ENCODE results near the gene CABLES2.

The CABLES2 gene

DNA sequence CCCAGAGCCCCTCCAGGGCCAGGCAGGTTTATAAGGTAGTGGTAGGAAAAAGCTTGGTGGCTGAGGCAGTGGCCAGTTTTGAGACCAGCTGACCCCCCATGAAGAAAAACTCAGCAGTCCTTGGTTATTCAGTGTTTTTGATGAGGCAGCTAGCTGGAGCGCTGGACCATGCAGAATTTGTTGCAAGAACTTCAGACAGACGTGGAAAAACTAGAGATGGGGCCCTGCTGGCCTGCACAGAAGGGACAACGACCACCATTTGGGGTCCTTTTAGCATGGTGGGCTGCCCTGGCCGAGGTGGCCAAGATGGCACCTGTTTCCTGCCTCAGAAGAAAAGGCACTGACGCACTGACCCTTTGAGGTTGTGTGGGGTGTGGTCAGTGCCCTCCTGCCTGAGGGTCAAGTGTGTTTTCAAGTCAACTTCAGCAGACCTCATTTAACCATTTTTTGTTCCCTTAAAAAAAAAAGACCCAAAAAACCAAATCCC lies 17.4 kb downstream of the CABLES2 start:
- Histone ChIP-seq H3K4me1 (ENCODE audit: insufficient read depth, low read length, poor library complexity, severe bottlenecking) (peaks cover 26% of the 10 kb centered on the region), H3K27me3 (ENCODE audit: insufficient read depth, low read length, poor library complexity, severe bottlenecking) (peaks cover 5% of the 10 kb centered on the region), H3K79me2 (ENCODE audit: insufficient read depth, low read length) (peaks cover 60% of the 10 kb centered on the region), H4K20me1 (ENCODE audit: insufficient read depth, low read length, poor library complexity, severe bottlenecking) (peaks cover 40% of the 10 kb centered on the region), H2AFZ (ENCODE audit: low read length) (no peak overlapping the region), H3F3A (ENCODE audit: low read depth) (no peaks in the 10 kb centered on the region; the same call in 1 of the 2 replicates), H3K9me2 (replicated peaks; ENCODE audit: low read depth, low read length) (no peaks in the 10 kb centered on the region), H3K9ac (ENCODE audit: low read depth, low read length, poor library complexity, severe bottlenecking) (peak overlapping the region; percentile 98), H3K36me3 (ENCODE audit: insufficient read depth, low read length) (peaks cover 25% of the 10 kb centered on the region; the same call in 1 of the 2 replicates), H3K4me2 (ENCODE audit: low read depth, low read length, poor library complexity, severe bottlenecking) (peak overlapping the region; percentile 88), H3K4me3 (ENCODE audit: low read length, poor library complexity, severe bottlenecking) (no peak overlapping the region), H3K9me3 (ENCODE audit: insufficient read depth, low read depth, low read length) (no peaks in the 10 kb centered on the region)
- TF ChIP-seq EZH2phosphoT487 (IDR thresholded peaks at IDR 0.05; ENCODE audit: borderline replicate concordance): no peak
- TF ChIP-seq, protein P1, sequence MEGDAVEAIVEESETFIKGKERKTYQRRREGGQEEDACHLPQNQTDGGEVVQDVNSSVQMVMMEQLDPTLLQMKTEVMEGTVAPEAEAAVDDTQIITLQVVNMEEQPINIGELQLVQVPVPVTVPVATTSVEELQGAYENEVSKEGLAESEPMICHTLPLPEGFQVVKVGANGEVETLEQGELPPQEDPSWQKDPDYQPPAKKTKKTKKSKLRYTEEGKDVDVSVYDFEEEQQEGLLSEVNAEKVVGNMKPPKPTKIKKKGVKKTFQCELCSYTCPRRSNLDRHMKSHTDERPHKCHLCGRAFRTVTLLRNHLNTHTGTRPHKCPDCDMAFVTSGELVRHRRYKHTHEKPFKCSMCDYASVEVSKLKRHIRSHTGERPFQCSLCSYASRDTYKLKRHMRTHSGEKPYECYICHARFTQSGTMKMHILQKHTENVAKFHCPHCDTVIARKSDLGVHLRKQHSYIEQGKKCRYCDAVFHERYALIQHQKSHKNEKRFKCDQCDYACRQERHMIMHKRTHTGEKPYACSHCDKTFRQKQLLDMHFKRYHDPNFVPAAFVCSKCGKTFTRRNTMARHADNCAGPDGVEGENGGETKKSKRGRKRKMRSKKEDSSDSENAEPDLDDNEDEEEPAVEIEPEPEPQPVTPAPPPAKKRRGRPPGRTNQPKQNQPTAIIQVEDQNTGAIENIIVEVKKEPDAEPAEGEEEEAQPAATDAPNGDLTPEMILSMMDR (conservative IDR thresholded peaks at IDR 0.05; ENCODE audit: low read length): no peak

DNA sequence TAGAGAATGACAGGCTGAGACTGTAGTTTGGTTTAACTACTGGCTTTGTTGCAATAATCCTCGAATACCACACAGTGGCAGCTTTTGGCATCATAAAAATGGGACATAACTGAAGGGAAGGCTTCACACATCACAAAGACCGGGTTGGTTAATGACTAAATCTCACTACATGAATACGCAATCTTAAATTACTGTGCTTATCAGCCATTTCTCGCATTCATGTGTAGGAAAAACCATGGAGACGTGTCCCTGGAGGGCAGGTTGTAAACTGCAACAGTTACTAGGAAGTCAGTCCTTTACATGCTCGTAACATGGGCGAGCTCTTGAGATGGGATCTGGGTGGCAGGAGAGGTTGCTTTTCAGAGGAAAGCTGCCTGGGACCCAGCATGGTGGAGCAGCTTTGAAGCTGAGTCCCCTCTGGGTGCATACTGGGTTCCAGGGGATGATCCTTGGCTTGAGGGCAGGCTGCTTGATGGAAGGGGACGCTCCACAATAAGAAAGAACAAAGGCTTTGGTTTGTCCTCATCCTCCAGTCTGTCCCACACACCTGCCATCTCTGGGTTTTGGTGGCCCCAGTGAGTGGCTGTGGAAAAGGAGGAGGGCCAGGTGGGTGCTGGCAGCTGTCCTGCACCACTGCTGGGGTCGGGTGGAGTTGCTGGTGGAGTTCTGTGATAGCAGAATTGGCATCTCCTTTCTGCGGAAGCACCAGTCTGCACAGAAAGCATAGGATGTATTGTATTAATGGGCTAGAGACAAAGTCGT lies 18.1 kb downstream of the CABLES2 start:
- H3K27me3 ChIP-seq (ENCODE audit: insufficient read depth, low read length, poor library complexity, severe bottlenecking): peaks cover 5% of the 10 kb centered on the region
- peak overlapping the region; percentile 88 for H3K4me2 ChIP-seq (ENCODE audit: low read depth, low read length, poor library complexity, severe bottlenecking)
- no peak overlapping the region for H2AFZ ChIP-seq (ENCODE audit: low read length)
- peaks cover 65% of the 10 kb centered on the region for H3K79me2 ChIP-seq (ENCODE audit: insufficient read depth, low read length)
- peak overlapping the region; percentile 98 for H3K4me3 ChIP-seq (ENCODE audit: low read length, poor library complexity, severe bottlenecking)
- H3K36me3 ChIP-seq (ENCODE audit: insufficient read depth, low read length): peaks cover 21% of the 10 kb centered on the region; the same call in 1 of the 2 replicates
- peaks cover 26% of the 10 kb centered on the region for H3K4me1 ChIP-seq (ENCODE audit: insufficient read depth, low read length, poor library complexity, severe bottlenecking)
- TF ChIP-seq, protein P1 (conservative IDR thresholded peaks at IDR 0.05; ENCODE audit: low read length): 0 out of 2 replicates have a peak, but pooled peaks have one; percentile 14
- TF ChIP-seq EZH2phosphoT487 (IDR thresholded peaks at IDR 0.05; ENCODE audit: borderline replicate concordance): no peak
- no peaks in the 10 kb centered on the region for H3K9me3 ChIP-seq (ENCODE audit: insufficient read depth, low read depth, low read length)
- peak overlapping the region; percentile 98 for H3K9ac ChIP-seq (ENCODE audit: low read depth, low read length, poor library complexity, severe bottlenecking)
- peaks cover 40% of the 10 kb centered on the region for H4K20me1 ChIP-seq (ENCODE audit: insufficient read depth, low read length, poor library complexity, severe bottlenecking)
- H3F3A ChIP-seq (ENCODE audit: low read depth): no peaks in the 10 kb centered on the region; the same call in 1 of the 2 replicates
- no peaks in the 10 kb centered on the region for H3K9me2 ChIP-seq (replicated peaks; ENCODE audit: low read depth, low read length)

DNA sequence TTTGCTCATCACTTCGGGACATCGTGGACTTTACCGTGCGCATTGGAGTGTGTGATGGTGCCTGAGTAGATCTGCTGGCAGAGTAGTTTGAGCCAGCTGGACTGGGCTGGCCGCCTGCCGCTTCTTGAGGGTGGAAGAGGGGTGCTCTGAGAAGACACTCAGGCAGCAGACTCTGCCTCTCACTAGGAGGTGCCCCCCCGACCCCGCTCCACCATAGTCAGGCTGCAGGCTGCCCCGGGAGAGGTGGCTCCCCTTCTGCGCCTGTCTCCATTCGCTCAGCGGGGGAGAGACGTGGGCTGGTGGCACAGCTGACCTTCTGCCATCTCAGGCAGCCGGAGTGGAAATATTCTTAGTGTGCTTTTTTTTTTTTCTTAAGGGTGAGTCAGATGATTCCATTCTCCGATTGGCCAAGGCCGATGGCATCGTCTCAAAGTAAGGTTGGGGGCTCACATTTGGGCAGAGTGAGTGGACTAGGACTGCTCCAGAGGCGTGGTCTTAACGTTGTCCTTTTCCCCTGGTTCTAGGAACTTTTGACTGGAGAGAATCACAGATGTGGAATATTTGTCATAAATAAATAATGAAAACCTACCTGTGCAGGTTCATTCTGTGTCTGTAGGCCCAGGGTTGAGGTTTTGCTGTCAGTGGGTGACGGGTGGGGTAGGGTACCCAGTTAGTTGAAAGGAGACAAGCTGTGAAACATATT lies 19.0 kb downstream of the CABLES2 start:
- TF ChIP-seq, protein P1 (conservative IDR thresholded peaks at IDR 0.05; ENCODE audit: low read length): no peak
- no peak for TF ChIP-seq EZH2phosphoT487 (IDR thresholded peaks at IDR 0.05; ENCODE audit: borderline replicate concordance)
- Histone ChIP-seq H3F3A (ENCODE audit: low read depth) (no peaks in the 10 kb centered on the region; the same call in 1 of the 2 replicates), H3K9ac (ENCODE audit: low read depth, low read length, poor library complexity, severe bottlenecking) (peak overlapping the region; percentile 98), H3K27me3 (ENCODE audit: insufficient read depth, low read length, poor library complexity, severe bottlenecking) (peaks cover 5% of the 10 kb centered on the region), H3K4me3 (ENCODE audit: low read length, poor library complexity, severe bottlenecking) (peak overlapping the region; percentile 98), H2AFZ (ENCODE audit: low read length) (no peak overlapping the region), H3K4me1 (ENCODE audit: insufficient read depth, low read length, poor library complexity, severe bottlenecking) (peaks cover 26% of the 10 kb centered on the region), H3K79me2 (ENCODE audit: insufficient read depth, low read length) (peaks cover 65% of the 10 kb centered on the region), H3K36me3 (ENCODE audit: insufficient read depth, low read length) (peaks cover 21% of the 10 kb centered on the region; the same call in 1 of the 2 replicates), H3K9me2 (replicated peaks; ENCODE audit: low read depth, low read length) (no peaks in the 10 kb centered on the region), H3K4me2 (ENCODE audit: low read depth, low read length, poor library complexity, severe bottlenecking) (peak overlapping the region; percentile 88), H3K9me3 (ENCODE audit: insufficient read depth, low read depth, low read length) (no peaks in the 10 kb centered on the region), H4K20me1 (ENCODE audit: insufficient read depth, low read length, poor library complexity, severe bottlenecking) (peaks cover 40% of the 10 kb centered on the region)
